ENCODE results near the gene HPS1. TPM values are rescaled to one million over a fixed set of nuclear protein-coding genes. Genes with fewer than 3 reads are reported as not detected.

Gene HPS1
- total and polyA plus RNA-seq, 2 donors (not counting 3 experiments of a cell fraction or from before 2014, with no cell fraction given) = 60.7 to 67.5 TPM

DNA sequence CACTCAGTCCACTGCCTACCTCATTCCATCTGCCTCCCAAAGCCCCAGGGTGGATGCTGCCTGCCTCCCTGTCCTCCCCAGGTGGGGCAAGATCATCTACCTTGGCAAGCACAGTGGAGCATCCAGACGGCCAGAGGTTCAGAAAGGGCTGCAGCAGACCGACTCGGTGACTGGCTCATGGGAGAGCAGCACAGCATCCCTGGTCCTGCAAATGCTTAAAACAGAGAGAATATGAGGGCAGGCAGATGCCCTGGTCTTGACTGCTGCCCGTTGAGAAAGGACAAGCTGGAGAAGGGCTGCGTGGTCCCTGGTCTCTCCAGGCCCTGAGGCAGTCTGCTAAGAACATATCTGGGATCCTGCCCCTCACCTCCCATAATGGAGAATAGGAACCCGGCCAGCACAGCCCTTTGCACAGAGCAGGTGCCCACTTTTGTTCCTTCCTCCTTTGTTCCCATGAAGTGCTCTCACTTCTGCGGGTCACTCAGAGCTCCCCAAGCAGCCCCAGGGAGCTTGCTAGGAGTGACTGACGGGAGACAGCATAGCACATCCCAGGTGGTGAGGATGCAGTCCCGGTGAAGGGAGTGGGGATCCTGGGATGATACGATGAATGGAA lies 1.4 kb downstream of the HPS1 start:
- FAIRE-seq (no peak), DNase-seq (ENCODE audit: low read depth, low spot score) (no peak)
- TF ChIP-seq, protein P1, sequence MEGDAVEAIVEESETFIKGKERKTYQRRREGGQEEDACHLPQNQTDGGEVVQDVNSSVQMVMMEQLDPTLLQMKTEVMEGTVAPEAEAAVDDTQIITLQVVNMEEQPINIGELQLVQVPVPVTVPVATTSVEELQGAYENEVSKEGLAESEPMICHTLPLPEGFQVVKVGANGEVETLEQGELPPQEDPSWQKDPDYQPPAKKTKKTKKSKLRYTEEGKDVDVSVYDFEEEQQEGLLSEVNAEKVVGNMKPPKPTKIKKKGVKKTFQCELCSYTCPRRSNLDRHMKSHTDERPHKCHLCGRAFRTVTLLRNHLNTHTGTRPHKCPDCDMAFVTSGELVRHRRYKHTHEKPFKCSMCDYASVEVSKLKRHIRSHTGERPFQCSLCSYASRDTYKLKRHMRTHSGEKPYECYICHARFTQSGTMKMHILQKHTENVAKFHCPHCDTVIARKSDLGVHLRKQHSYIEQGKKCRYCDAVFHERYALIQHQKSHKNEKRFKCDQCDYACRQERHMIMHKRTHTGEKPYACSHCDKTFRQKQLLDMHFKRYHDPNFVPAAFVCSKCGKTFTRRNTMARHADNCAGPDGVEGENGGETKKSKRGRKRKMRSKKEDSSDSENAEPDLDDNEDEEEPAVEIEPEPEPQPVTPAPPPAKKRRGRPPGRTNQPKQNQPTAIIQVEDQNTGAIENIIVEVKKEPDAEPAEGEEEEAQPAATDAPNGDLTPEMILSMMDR (IDR thresholded peaks at IDR 0.05; ENCODE audit: extremely low read depth in 1 of 2, insufficient read depth in 1 of 2, low read depth in 1 of 2, low read length in 2 of 2) = no peak
- TF ChIP-seq JUN (IDR thresholded peaks at IDR 0.05; ENCODE audit: borderline replicate concordance, insufficient read depth, insufficient read length, low read depth) (no peak), POLR2A (IDR thresholded peaks at IDR 0.05; ENCODE audit: low read depth, low read length) (no peak), GATA2 (IDR thresholded peaks at IDR 0.05; ENCODE audit: insufficient read depth, insufficient read length, low read depth, low read length) (no peak), FOS (IDR thresholded peaks at IDR 0.05; ENCODE audit: borderline replicate concordance, insufficient read depth, low read length) (no peak), POLR2AphosphoS5 (IDR thresholded peaks at IDR 0.05; ENCODE audit: insufficient read depth, low read depth, low read length) (no peak), MYC (IDR thresholded peaks at IDR 0.05; ENCODE audit: low read depth, low read length) (no peak), EZH2 (IDR thresholded peaks at IDR 0.05; ENCODE audit: borderline replicate concordance, low read depth, low read length, severe bottlenecking) (no peak)
- TF ChIP-seq, protein P2, sequence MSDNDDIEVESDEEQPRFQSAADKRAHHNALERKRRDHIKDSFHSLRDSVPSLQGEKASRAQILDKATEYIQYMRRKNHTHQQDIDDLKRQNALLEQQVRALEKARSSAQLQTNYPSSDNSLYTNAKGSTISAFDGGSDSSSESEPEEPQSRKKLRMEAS (IDR thresholded peaks at IDR 0.05; ENCODE audit: insufficient read depth, insufficient read length) = no peak
- no peak overlapping the region for H2AFZ ChIP-seq (ENCODE audit: low read depth, low read length)
- H3K4me1 ChIP-seq (ENCODE audit: control insufficient read depth, extremely low read depth, insufficient read depth, low read length) = peaks cover 6% of the 10 kb centered on the region
- intact Hi-C loops (cut with micrococcal nuclease) = no loop called here
- BruUV-seq (replicated peaks) = no TSS peak
- H3K27ac ChIP-seq (ENCODE audit: insufficient read depth, low read depth, low read length) = no peak overlapping the region
- H3K4me2 ChIP-seq (ENCODE audit: insufficient read depth, low read length) = peak overlapping the region; percentile 86
- ChIA-PET POLR2A (interaction anchor here (1.2 kb wide), 1 partner anchor 16 kb away, joined by 4 read pairs; no protein-coding TSS in a partner anchor), CTCF (interaction anchor here (1.1 to 1.8 kb wide), 5 partner anchors 16 to 801 kb away, joined by 3 to 7 read pairs (median 6); no protein-coding TSS in a partner anchor)
- H3K36me3 ChIP-seq (ENCODE audit: control insufficient read depth in 2 of 2, extremely low read depth in 1 of 2, insufficient read depth in 2 of 2, low read length in 2 of 2) = peaks cover 2 to 11% of the 10 kb centered on the region in 2 experiments
- dilution Hi-C loops (cut with MboI; ENCODE audit: extremely low pct_ligation_motif_present, low sequenced_read_pairs) = no loop called here
- no peaks in the 10 kb centered on the region for H3K9me3 ChIP-seq (replicated peaks; ENCODE audit: control insufficient read depth, insufficient read depth, low read length)
- peak overlapping the region; percentile 90 for H3K9ac ChIP-seq (replicated peaks; ENCODE audit: extremely low read depth, insufficient read depth, low read length)
- H3K79me2 ChIP-seq (ENCODE audit: control insufficient read depth, insufficient read depth, low read length) = peaks cover 9% of the 10 kb centered on the region
- peak overlapping the region in 1 of 3 experiments; percentile 70 for H3K4me3 ChIP-seq (replicated peaks in 1 of 3; ENCODE audit: insufficient read depth in 1 of 3, low read depth in 1 of 3, low read length in 3 of 3)
- H4K20me1 ChIP-seq (replicated peaks; ENCODE audit: control insufficient read depth, extremely low read depth, insufficient read depth, low read length) = no peaks in the 10 kb centered on the region
- no peaks in the 10 kb centered on the region for H3K9me1 ChIP-seq (replicated peaks; ENCODE audit: control insufficient read depth, extremely low read depth, insufficient read depth, low read length)
- H3K27me3 ChIP-seq (ENCODE audit: control insufficient read depth in 2 of 2, insufficient read depth in 2 of 2, low read length in 2 of 2) = no peaks in the 10 kb centered on the region

Measured in endothelial cell of umbilical vein (primary cell).